Activated CD8-positive, alpha-beta T cell treated with anti-CD3 and anti-CD28 coated beads, Interleukin-2, amount 10 ng/mL, durations not matched to agents 7 days and 5 days (primary cell): ENCODE results near the gene TUBB4A. TPM values are rescaled to one million over a fixed set of nuclear protein-coding genes. Genes with fewer than 3 reads are reported as not detected.
"Not testable (repeated sequence)": the region's sequence is repeated elsewhere in the genome, so short reads cannot be mapped to it uniquely, and the experiment has no call there.

Experiments used
- ATAC-seq: fragments of 150-1000 bp; cut with Tn5 transposase; one replicate; pipeline ENCODE4 v1.10.0; 2021; ENCODE audit warnings: moderate library complexity
- CTCF ChIA-PET: fragments of 350-600 bp; sonication (Branson Sonifier 250); formaldehyde crosslinking; loops from one replicate; lab custom pipeline; 2021; ENCODE audit warnings: antibody characterized with exemption; lab: Charles Lee
- POLR2A ChIA-PET: fragments of 350-600 bp; sonication (Branson Sonifier 250); formaldehyde crosslinking; loops from one replicate; lab custom pipeline; 2021; ENCODE audit warnings: antibody characterized with exemption; lab: Charles Lee
- DNase-seq: peaks from one replicate; pipeline ENCODE4 v3.0.0-alpha.2; 2020
- H3K27ac Mint-ChIP-seq: one replicate; pipeline ENCODE4 v1.8.0; 2021; ENCODE audit warnings: mild to moderate bottlenecking, mixed read lengths
- H3K27me3 Mint-ChIP-seq: one replicate; pipeline ENCODE4 v1.8.0; 2021; ENCODE audit warnings: low read depth, mixed read lengths
- H3K36me3 Mint-ChIP-seq: one replicate; pipeline ENCODE4 v1.8.0; 2021; ENCODE audit warnings: low read depth, mixed read lengths
- H3K4me1 Mint-ChIP-seq: one replicate; pipeline ENCODE4 v1.8.0; 2021; ENCODE audit warnings: low read depth, mixed read lengths
- H3K4me3 Mint-ChIP-seq: one replicate; pipeline ENCODE4 v1.8.0; 2021; ENCODE audit warnings: mild to moderate bottlenecking, mixed read lengths
- H3K9me3 Mint-ChIP-seq: one replicate; pipeline ENCODE4 v1.8.0; 2022; ENCODE audit warnings: mixed read lengths; ENCODE audit not compliant: insufficient read depth
- total RNA-seq, 2 experiments: library from RNA; stranded (reverse); gene quantifications; one replicate each; pipeline ENCODE4 v1.2.3, GENCODE V29; 2021

The TUBB4A gene
- total RNA-seq, 2 experiments from 2014 or later, result 6.6 to 6.9 TPM

DNA sequence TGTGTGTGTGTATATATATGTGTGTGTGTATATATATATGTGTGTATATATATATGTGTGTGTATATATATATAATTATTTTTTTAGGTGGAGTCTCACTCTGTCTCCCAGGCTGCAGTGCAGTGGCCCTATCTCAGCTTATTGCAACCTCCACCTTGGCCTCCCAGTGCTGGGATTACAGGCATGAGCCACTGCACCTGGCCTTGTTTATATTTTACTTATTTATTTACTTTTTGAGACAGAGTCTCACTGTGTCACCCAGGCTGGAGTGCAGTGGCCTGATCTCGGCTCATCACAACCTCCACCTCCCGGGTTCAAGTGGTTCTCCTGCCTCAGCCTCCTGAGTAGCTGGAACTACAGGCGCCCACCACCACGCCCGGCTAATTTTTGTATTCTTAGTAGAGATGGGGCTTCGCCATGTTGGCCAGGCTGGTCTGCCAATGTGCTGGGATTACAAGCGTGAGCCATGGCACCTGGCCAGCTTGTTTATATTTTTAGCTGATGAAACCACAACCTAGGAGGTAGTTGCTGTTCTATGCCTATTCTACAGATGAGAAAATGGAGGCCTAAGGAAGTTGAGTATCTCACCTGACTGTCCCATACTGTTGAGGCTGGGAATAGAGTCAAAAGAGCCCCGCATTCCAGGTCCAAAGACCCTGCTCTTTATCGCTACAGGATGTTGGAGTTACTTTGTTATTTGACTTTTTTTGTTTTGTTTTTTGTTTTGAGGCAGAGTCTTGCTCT lies 6.1 kb upstream of the TUBB4A start:
- H3K36me3 Mint-ChIP-seq, H3K27me3 Mint-ChIP-seq, DNase-seq, H3K9me3 Mint-ChIP-seq, H3K27ac Mint-ChIP-seq, H3K4me3 Mint-ChIP-seq, POLR2A ChIA-PET, ATAC-seq: not testable (repeated sequence)
- CTCF ChIA-PET, result interaction anchor here (1.0 to 1.4 kb wide), 2 partner anchors 8 to 16 kb away, joined by 3 to 6 read pairs; no protein-coding TSS in a partner anchor
- H3K4me1 Mint-ChIP-seq, result peaks cover 14% of the 10 kb centered on the region

DNA sequence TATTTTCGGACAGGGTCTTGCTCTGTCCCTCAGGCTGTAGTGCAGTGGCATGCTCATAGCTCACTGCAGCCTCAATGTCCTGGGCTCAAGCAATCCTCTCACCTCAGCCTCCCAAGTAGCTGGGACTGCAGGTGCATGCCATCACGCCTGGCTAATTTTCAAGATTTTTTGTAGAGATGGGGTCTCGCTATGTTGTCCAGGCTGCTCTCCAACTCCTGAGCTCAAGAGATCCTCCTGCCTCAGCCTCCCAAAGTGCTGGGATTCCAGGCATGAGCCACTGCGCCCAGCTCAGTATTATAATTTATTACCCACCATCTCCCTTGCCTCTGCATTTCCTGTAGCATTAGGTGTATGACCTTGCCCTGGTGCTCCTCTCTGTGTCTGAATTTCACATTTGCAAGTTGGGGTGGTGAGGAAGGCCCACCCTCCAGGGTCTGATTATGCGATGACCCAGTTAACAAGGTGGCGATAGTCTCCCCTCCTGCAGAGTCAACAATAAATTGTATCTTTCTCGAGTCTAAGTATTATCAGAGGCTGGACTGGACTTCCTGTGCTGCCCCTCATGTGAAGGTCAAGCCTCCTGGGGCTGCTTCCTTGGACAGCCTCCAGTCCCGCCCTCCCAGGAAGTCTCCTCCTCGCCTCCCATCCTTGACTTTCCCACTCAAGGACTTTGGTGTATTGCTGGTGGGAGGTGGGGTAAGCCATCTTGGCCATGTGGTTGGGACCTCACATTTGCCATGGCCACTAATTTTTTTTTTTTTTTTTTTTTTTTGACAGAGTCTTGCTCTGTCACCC lies 1.5 kb upstream of the TUBB4A start:
- Mint-ChIP-seq H3K9me3 (no peaks in the 10 kb centered on the region), H3K27me3 (peaks cover 6% of the 10 kb centered on the region), H3K4me1 (peaks cover 29% of the 10 kb centered on the region), H3K36me3 (no peaks in the 10 kb centered on the region), H3K4me3 (no peak overlapping the region), H3K27ac (no peak overlapping the region)
- ChIA-PET POLR2A (interaction anchor here (0.7 to 1.0 kb wide), 2 partner anchors 18 to 22 kb away, joined by 3 to 6 read pairs; partner anchors contain the start of gene DENND1C), CTCF (interaction anchor here (0.6 to 2.2 kb wide), 11 partner anchors 12 to 377 kb away, joined by 3 to 19 read pairs (median 3); partner anchors contain the start of genes DENND1C and KHSRP)
- DNase-seq, result no peak
- ATAC-seq, result no peak

DNA sequence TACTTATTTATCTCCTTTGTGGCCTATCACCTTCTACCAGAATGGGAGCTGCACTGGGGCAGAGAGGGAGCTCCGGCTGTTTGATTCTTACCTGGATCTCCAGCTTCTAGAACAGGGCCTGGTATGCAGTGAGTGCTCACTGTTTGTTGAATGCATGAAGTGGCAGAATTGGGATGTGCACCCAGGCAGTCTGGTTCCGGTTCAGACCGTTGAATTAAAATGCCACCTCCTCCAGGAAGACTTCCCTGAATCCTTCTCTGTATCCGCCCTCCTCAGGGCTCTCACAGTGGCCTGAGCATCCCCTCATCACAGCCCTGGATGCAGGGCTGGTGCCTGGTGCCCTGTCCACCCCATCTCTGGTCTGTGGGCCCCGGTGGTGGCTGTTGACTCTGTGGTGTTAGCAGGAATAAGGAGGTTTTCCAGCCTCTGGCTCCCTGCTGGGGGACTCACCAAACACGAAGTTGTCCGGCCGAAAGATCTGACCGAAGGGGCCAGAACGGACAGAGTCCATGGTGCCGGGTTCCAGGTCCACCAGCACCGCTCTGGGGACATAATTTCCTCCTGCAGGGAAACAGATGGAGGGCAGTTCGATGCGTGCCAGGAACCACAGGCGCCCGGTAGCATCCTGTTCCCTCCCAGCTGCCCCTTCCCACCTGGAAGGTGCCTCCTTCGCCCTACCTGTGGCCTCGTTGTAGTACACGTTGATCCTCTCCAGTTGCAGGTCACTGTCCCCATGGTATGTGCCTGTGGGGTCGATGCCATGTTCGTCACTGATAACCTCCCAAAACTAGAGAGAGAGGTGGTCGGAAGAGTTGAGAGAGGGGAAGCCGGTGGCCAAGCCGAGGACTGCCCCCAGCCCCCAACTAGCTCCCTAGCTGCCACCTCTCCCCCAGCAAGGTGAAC lies 1.0 kb downstream of the TUBB4A start:
- DNase-seq (no peak), ATAC-seq (no peak)
- Mint-ChIP-seq H3K36me3 (no peaks in the 10 kb centered on the region), H3K4me1 (peaks cover 35% of the 10 kb centered on the region), H3K27ac (no peak overlapping the region), H3K9me3 (no peaks in the 10 kb centered on the region), H3K4me3 (peak overlapping the region; percentile 70), H3K27me3 (peaks cover 6% of the 10 kb centered on the region)
- POLR2A ChIA-PET, result interaction anchor here (0.6 to 1.2 kb wide), 2 partner anchors 20 to 183 kb away, joined by 4 read pairs; partner anchors contain the start of gene DENND1C
- CTCF ChIA-PET, result interaction anchor here (1.2 to 1.6 kb wide), 2 partner anchors 13 to 16 kb away, joined by 3 read pairs; no protein-coding TSS in a partner anchor

DNA sequence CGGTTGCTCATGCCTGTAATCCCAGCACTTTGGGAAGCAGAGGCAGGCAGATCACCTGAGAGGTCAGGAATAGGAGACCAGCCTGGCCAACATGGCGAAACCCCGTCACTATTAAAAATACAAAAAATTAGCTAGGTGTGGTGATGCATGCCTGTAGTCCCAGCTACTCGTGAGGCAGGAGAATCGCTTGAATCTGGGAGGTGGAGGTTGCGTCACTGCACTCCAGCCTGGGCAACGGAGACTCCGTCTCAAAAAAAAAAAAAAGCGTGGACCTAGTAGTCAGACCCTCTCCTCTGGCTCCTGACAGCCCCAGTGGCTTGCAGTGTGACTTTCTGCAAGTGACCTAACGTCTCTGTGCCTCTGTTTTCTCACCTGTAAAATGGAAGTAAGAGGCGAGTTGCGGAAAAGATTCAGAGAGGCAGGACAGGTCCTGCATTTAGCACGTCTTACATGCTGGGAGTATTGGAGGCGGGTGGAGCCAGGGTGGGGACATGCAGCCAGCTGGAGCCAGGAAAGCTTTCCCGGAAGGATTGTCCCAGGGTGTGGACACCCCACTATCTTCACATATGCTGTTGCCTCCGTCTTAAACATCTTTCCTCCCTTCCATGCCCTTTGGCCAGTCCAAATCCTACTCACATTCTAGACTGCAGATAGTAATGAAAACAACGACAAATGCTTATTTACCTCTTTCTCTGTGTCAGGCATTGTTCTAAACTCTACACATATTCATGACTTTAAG lies 2.9 kb downstream of the TUBB4A start:
- Mint-ChIP-seq H3K27ac (no peak overlapping the region), H3K27me3 (peaks cover 6% of the 10 kb centered on the region), H3K4me3 (no peak overlapping the region), H3K4me1 (peaks cover 27% of the 10 kb centered on the region), H3K36me3 (no peaks in the 10 kb centered on the region), H3K9me3 (no peaks in the 10 kb centered on the region)
- ChIA-PET CTCF (interaction anchor here (0.8 to 1.0 kb wide), 2 partner anchors 18 to 28 kb away, joined by 3 to 4 read pairs; partner anchors contain the start of gene DENND1C), POLR2A (no interaction called here)
- DNase-seq (no peak), ATAC-seq (no peak)

DNA sequence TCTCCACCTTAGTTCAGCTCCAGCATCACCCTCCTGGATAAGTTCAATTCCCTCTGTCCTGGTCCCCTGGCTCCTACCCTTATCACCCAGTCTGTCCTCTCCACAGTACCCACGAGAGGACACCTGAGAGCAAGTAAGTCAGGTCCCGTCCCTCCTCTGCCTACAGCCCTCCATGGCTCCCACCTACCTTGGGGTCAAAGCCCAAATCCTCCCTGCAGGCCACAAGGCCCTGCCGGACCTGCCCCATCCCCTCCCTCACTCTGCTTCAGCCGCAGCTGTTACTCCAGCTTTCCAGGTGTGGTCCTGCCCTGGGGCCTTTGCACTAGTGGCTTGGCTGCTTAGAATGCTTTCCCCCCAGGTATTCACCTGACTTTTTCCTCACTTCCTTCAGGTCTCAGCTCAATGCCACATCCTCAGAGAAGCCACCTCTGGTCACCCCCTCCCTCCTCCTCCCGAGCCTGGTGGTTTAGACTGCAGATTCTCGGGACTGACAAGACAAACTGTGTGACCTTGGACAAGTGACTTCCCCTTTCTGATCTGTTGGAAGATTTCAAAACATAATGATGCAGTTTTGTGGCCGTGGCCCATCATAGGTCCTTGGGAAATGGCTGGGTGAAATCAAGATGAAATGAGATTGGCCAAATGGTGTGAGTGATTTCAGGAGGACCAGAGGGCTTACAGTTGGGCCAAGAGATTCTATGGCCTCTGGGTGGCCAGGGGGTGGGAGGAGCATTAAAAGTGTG lies 3.6 kb downstream of the TUBB4A start:
- H3K4me1 Mint-ChIP-seq, result peaks cover 24% of the 10 kb centered on the region
- H3K27me3 Mint-ChIP-seq, result peaks cover 6% of the 10 kb centered on the region
- H3K27ac Mint-ChIP-seq, result peak overlapping the region; percentile 5
- no peaks in the 10 kb centered on the region for H3K36me3 Mint-ChIP-seq
- ChIA-PET CTCF (no interaction called here), POLR2A (no interaction called here)
- ATAC-seq (no peak), DNase-seq (no peak)
- no peak overlapping the region for H3K4me3 Mint-ChIP-seq
- no peaks in the 10 kb centered on the region for H3K9me3 Mint-ChIP-seq

DNA sequence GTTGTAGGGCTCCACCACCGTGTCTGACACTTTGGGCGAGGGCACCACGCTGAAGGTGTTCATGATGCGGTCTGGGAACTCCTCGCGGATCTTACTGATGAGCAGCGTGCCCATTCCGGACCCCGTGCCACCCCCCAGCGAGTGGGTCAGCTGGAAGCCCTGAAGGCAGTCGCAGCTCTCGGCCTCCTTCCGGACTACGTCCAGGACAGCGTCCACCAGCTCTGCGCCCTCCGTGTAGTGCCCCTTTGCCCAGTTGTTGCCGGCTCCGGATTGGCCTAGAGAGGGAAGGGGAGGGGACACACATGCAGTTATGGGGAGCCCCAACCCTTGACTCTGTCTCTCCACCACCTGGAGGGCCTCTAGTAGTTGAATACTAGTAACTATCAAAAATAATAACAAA lies 6.2 kb downstream of the TUBB4A start:
- no peaks in the 10 kb centered on the region for H3K27me3 Mint-ChIP-seq
- no peak overlapping the region for H3K4me3 Mint-ChIP-seq
- CTCF ChIA-PET, result no interaction called here
- H3K9me3 Mint-ChIP-seq, result peaks cover 4% of the 10 kb centered on the region
- no peaks in the 10 kb centered on the region for H3K36me3 Mint-ChIP-seq
- no peak overlapping the region for H3K27ac Mint-ChIP-seq
- DNase-seq, result no peak
- peaks cover 16% of the 10 kb centered on the region for H3K4me1 Mint-ChIP-seq
- no peak for ATAC-seq
- POLR2A ChIA-PET, result no interaction called here

DNA sequence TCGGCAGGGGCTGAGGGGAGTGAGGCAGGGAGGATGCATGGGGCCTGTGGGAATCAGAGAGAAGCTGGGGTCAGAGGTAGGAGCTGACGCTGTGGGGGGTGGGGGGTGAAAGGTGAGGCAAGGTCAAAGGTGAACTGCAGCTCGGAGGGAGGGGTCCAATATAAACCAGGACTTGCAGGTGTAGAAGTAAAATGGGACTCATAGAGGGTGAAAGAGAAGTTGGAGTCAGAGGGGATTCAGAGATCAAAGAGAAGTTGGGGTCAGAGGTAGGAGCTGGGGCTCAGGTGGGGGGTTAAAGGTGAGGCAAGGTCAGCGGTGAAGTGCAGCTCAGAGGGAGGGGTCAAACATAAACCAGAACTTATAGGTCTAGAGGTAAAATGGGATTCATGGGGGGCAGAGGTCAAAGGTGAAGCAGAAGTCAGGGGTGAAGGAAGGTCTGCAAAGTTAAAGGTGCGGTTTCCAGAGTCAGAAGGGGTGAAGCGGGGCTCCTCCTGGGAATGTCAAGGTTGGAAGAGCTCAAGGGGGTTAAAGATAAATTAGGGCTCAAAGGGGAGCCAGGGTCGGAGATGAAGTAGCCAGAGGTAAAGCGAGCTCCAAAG lies 7.6 kb downstream of the TUBB4A start:
- H3K4me3 Mint-ChIP-seq, result no peak overlapping the region
- no peak overlapping the region for H3K27ac Mint-ChIP-seq
- no peak for ATAC-seq
- H3K9me3 Mint-ChIP-seq, result peaks cover 4% of the 10 kb centered on the region
- ChIA-PET POLR2A (no interaction called here), CTCF (no interaction called here)
- H3K27me3 Mint-ChIP-seq, result no peaks in the 10 kb centered on the region
- H3K36me3 Mint-ChIP-seq, result no peaks in the 10 kb centered on the region
- peaks cover 23% of the 10 kb centered on the region for H3K4me1 Mint-ChIP-seq
- DNase-seq, result no peak

DNA sequence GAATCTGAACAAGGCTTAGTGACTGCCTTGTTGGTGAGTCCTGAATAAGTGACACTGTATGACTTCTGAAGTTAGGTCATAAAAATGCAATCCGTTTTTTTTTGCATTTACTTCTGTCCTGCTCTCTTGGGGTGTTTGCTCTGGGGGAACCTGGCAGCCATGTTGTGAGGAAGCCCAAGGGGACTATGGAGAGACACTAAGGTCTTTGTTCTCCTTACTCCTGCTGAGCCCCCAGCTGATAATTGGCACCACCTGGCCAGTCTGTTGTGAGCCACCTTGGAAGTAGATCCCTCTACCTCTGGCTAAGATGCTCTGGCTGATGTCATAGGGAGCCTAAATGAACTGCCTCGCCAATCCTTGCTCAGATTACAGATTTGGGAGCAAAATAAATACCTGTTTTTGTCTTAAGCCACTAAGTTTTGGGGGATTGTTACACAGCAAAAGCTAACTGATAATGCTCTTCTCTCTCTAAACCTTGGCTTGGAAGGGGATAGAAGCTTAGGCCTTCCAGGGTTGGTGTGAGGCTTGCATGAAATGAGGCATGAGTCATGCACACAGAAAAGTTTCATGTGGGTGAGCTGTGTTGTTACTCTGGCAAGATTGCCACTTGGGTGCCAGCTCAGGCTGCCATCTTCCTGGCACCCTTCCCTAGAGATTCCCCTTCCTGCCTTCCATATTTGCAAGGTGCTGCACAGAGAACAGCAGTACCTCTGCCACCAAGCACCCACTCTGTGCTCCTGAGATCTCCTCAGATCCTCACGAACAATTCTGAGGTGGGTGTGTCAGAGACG lies 10.1 kb downstream of the TUBB4A start:
- no peak for ATAC-seq
- POLR2A ChIA-PET, result interaction anchor here (0.6 to 1.2 kb wide), 3 partner anchors 12 to 228 kb away, joined by 3 to 5 read pairs (median 4); no protein-coding TSS in a partner anchor
- no peaks in the 10 kb centered on the region for H3K36me3 Mint-ChIP-seq

DNA sequence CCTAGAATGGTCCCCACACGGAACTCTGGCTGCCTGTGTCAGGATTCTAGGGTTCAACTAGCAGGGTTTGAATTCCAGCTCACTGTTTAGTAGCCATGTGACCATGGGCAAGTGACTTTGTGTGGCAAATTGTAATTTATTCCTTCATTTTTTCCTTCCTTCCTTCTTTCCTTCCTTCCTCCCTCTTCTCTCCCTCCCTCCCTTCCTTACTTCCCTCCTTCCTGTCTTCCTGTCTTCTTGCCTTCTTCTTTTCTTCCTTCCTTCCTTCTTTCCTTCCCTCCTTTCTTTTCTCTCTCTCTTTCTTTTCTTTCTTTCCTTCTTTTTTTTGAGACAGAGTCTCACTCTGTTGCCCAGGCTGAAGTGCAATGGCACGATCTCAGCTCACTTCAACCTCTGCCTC lies 12.0 kb downstream of the TUBB4A start:
- ChIA-PET CTCF (interaction anchor here (1.0 to 1.4 kb wide), 3 partner anchors 9 to 15 kb away, joined by 3 to 4 read pairs (median 3); partner anchors contain the start of gene DENND1C), POLR2A (interaction anchor here (1.4 kb wide), 1 partner anchor 9 kb away, joined by 10 read pairs; the partner anchor contains the start of gene DENND1C)

More for the DNA sequence above, 10.1 kb downstream of the TUBB4A start:
- Mint-ChIP-seq H3K27me3 (no peaks in the 10 kb centered on the region), H3K27ac (no peak overlapping the region), H3K4me3 (no peak overlapping the region), H3K9me3 (peaks cover 4% of the 10 kb centered on the region), H3K4me1 (peaks cover 12% of the 10 kb centered on the region)
- DNase-seq, result no peak
- CTCF ChIA-PET, result interaction anchor here (0.8 to 1.1 kb wide), 3 partner anchors 10 to 15 kb away, joined by 3 to 4 read pairs (median 3); partner anchors contain the start of gene DENND1C

More for the DNA sequence above, 12.0 kb downstream of the TUBB4A start:
- peaks cover 4% of the 10 kb centered on the region for H3K9me3 Mint-ChIP-seq
- H3K36me3 Mint-ChIP-seq, result no peaks in the 10 kb centered on the region
- peak overlapping the region; percentile 63 for H3K4me3 Mint-ChIP-seq
- no peaks in the 10 kb centered on the region for H3K27me3 Mint-ChIP-seq
- DNase-seq (no peak), ATAC-seq (no peak)
- peaks cover 12% of the 10 kb centered on the region for H3K4me1 Mint-ChIP-seq
- H3K27ac Mint-ChIP-seq, result peak overlapping the region; percentile 73
